ENCODE data around the gene PLA2G6. TPM values are rescaled to one million over a fixed set of nuclear protein-coding genes. Genes with fewer than 3 reads are reported as not detected.

The PLA2G6 gene
- total and polyA plus RNA-seq, 2 experiments from 2014 or later = 28.2 to 30.2 TPM

DNA sequence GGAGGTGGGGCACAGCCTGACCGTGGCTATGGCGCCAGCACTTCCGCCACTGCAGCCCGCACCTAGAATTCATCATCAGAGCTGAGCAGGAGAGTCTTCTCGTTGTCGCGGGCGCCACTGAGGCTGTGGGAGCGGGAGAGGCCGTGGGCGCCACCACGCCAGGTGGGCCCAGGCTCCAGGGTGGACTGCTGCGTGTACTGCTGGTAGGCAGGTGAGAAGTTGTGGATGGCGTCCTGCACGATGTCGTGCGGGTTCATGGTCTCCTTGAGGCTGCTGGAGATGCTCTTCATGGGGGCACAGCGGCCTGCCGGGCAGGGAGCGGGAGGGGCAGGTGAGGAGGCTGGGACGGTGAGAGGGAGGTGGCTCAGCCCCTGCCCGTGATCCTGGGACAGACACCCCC is 39.8 kb upstream of the PLA2G6 start:
- no peak for DNase-seq (ENCODE audit: low spot score)
- Histone ChIP-seq H3K9me3 (ENCODE audit: low read depth) (no peaks in the 10 kb centered on the region), H3K4me2 (no peak overlapping the region), H2AFZ (no peak overlapping the region), H3K27me3 (no peaks in the 10 kb centered on the region), H3K27ac (no peak overlapping the region), H3K9me2 (replicated peaks; ENCODE audit: insufficient read depth) (no peaks in the 10 kb centered on the region), H3K4me3 (no peak overlapping the region), H3K4me1 (ENCODE audit: insufficient read depth) (peaks cover 21% of the 10 kb centered on the region), H3K79me2 (no peaks in the 10 kb centered on the region), H3K36me3 (replicated peaks; ENCODE audit: insufficient read depth, low read depth) (no peaks in the 10 kb centered on the region), H4K20me1 (ENCODE audit: insufficient read depth, poor library complexity, severe bottlenecking) (no peaks in the 10 kb centered on the region)
- TF ChIP-seq EZH2 (IDR thresholded peaks at IDR 0.05; ENCODE audit: borderline replicate concordance) (no peak), EZH2phosphoT487 (IDR thresholded peaks at IDR 0.05; ENCODE audit: low read depth, severe bottlenecking, unreplicated experiment) (no peak)
- TF ChIP-seq, protein P1, sequence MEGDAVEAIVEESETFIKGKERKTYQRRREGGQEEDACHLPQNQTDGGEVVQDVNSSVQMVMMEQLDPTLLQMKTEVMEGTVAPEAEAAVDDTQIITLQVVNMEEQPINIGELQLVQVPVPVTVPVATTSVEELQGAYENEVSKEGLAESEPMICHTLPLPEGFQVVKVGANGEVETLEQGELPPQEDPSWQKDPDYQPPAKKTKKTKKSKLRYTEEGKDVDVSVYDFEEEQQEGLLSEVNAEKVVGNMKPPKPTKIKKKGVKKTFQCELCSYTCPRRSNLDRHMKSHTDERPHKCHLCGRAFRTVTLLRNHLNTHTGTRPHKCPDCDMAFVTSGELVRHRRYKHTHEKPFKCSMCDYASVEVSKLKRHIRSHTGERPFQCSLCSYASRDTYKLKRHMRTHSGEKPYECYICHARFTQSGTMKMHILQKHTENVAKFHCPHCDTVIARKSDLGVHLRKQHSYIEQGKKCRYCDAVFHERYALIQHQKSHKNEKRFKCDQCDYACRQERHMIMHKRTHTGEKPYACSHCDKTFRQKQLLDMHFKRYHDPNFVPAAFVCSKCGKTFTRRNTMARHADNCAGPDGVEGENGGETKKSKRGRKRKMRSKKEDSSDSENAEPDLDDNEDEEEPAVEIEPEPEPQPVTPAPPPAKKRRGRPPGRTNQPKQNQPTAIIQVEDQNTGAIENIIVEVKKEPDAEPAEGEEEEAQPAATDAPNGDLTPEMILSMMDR (IDR thresholded peaks at IDR 0.05; ENCODE audit: poor library complexity) = no peak
- WGBS (ENCODE audit: low lambda C conversion rate, missing lambda C conversion rate) = 96% methylated on average over 22 of the region's 22 CpGs

DNA sequence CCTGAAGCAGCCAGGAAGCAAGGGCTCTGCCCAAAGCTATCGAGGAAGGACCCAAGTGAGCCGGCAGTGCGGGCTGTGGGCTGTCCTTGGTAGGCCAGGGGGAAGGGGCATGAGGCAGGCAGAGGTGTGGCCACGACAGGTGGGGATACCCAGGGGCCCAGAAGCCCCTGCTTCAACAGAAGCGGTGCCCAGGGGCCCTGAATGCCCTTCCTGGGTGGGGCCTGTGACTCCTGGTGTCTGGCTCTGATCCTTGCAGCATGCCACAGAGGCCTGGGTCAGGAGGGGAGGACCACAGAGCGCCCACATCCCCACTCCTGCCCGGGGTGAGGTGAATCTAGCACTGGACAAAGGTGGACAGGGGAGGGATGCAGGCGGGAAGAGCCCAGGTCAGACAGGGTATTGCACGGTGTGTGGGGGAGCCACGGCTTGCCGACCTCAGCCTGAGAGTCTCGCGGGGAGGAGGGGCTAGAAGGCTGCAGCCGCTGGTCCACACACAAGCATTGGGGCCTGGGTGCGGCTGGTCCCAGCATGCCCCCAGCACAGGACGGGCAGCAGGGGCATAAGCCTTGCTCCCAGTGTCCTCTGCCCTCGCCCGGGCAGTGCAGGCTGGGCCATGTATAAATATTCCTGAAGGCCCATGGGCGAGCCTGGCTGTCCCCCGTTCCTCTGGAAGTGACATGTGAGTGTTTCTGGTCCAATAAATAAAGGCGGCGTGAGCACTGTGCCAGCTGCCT is 39.2 kb upstream of the PLA2G6 start:
- Histone ChIP-seq H3K4me2 (no peak overlapping the region), H3K9me3 (ENCODE audit: low read depth) (no peaks in the 10 kb centered on the region), H3K79me2 (no peaks in the 10 kb centered on the region), H3K27ac (peak overlapping the region; percentile 99), H3K36me3 (replicated peaks; ENCODE audit: insufficient read depth, low read depth) (no peaks in the 10 kb centered on the region), H3K4me1 (ENCODE audit: insufficient read depth) (peaks cover 21% of the 10 kb centered on the region), H3K27me3 (no peaks in the 10 kb centered on the region), H2AFZ (no peak overlapping the region), H4K20me1 (ENCODE audit: insufficient read depth, poor library complexity, severe bottlenecking) (no peaks in the 10 kb centered on the region), H3K9me2 (replicated peaks; ENCODE audit: insufficient read depth) (no peaks in the 10 kb centered on the region), H3K4me3 (no peak overlapping the region)
- TF ChIP-seq EZH2phosphoT487 (IDR thresholded peaks at IDR 0.05; ENCODE audit: low read depth, severe bottlenecking, unreplicated experiment) (no peak), EZH2 (IDR thresholded peaks at IDR 0.05; ENCODE audit: borderline replicate concordance) (no peak)
- TF ChIP-seq, protein P1 (IDR thresholded peaks at IDR 0.05; ENCODE audit: poor library complexity) = no peak
- WGBS (ENCODE audit: low lambda C conversion rate, missing lambda C conversion rate) = 90% methylated on average over 21 of the region's 22 CpGs
- no peak for DNase-seq (ENCODE audit: low spot score)

DNA sequence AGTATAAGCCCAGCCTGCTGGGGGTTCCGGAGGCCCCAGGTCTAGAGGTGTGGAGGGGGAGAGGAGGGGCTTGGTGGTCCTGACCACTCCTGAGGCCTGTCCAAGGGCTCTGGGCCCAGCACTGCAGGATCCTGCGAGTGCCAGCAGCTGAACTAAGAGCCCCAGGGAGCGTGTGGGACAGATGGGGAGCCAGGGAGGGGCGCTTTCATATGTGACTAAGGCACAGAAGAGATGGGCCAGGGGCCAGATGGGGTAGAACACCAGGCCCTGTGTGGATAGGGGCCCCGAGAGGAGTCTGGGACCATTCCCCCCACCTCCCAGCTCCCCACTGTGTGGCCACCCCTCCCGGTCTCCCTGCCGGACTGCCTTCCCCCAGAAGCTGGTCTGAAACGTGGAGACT is 38.5 kb upstream of the PLA2G6 start:
- DNase-seq (ENCODE audit: low spot score) = no peak
- Histone ChIP-seq H3K79me2 (no peaks in the 10 kb centered on the region), H3K27me3 (no peaks in the 10 kb centered on the region), H4K20me1 (ENCODE audit: insufficient read depth, poor library complexity, severe bottlenecking) (no peaks in the 10 kb centered on the region), H3K4me2 (no peak overlapping the region), H3K9me2 (replicated peaks; ENCODE audit: insufficient read depth) (no peaks in the 10 kb centered on the region), H3K4me1 (ENCODE audit: insufficient read depth) (peaks cover 21% of the 10 kb centered on the region), H2AFZ (no peak overlapping the region), H3K27ac (peak overlapping the region; percentile 99), H3K36me3 (replicated peaks; ENCODE audit: insufficient read depth, low read depth) (no peaks in the 10 kb centered on the region), H3K4me3 (no peak overlapping the region), H3K9me3 (ENCODE audit: low read depth) (no peaks in the 10 kb centered on the region)
- 89% methylated on average over 8 of the region's 8 CpGs for WGBS (ENCODE audit: low lambda C conversion rate, missing lambda C conversion rate)
- TF ChIP-seq, protein P1 (IDR thresholded peaks at IDR 0.05; ENCODE audit: poor library complexity) = no peak
- TF ChIP-seq EZH2 (IDR thresholded peaks at IDR 0.05; ENCODE audit: borderline replicate concordance) (no peak), EZH2phosphoT487 (IDR thresholded peaks at IDR 0.05; ENCODE audit: low read depth, severe bottlenecking, unreplicated experiment) (no peak)

Measured in hepatocyte (in vitro differentiated cells).